ENCODE measurements around the gene ZC3HAV1. TPM values are rescaled to one million over a fixed set of nuclear protein-coding genes. Genes with fewer than 3 reads are reported as not detected.

Gene ZC3HAV1
- total and polyA plus RNA-seq, 2 of the 13 experiments (the other 11 are each of a cell fraction or from before 2014, with no cell fraction given) = 12.7 to 23.7 TPM

- TF ChIP-seq CEBPB (IDR thresholded peaks at IDR 0.05; ENCODE audit: borderline replicate concordance, low read depth, low read length) (no peak), E2F5 (CRISPR knock-in tag; conservative IDR thresholded peaks at IDR 0.05) (no peak), ZNF614 (CRISPR knock-in tag; IDR thresholded peaks at IDR 0.05; ENCODE audit: borderline replicate concordance) (no peak), IRF9 (CRISPR knock-in tag; IDR thresholded peaks at IDR 0.05; ENCODE audit: borderline replicate concordance) (no peak), MYNN (CRISPR knock-in tag; IDR thresholded peaks at IDR 0.05; ENCODE audit: low read depth) (no peak), SIN3A (IDR thresholded peaks at IDR 0.05; ENCODE audit: borderline replicate concordance, low read depth, low read length) (no peak), MIER3 (CRISPR knock-in tag; IDR thresholded peaks at IDR 0.05; ENCODE audit: borderline replicate concordance) (no peak), TAF1 (CRISPR knock-in tag; IDR thresholded peaks at IDR 0.05) (peak; percentile 82), PHF21A (CRISPR knock-in tag; IDR thresholded peaks at IDR 0.05) (no peak), SETDB1 (CRISPR knock-in tag; IDR thresholded peaks at IDR 0.05; ENCODE audit: borderline replicate concordance) (no peak), CHD4 (IDR thresholded peaks at IDR 0.05; ENCODE audit: borderline replicate concordance, low read length) (no peak), BRD4 (CRISPR knock-in tag; IDR thresholded peaks at IDR 0.05) (peak; percentile 76), ATF4 (CRISPR knock-in tag; IDR thresholded peaks at IDR 0.05) (peak in 1 of 2 experiments; percentile 19; a peak in 1 of 4 replicates), HMG20A (CRISPR knock-in tag; IDR thresholded peaks at IDR 0.05; ENCODE audit: borderline replicate concordance) (no peak), ZNF24 (IDR thresholded peaks at IDR 0.05) (no peak), SP1 (IDR thresholded peaks at IDR 0.05) (no peak), SP1 (CRISPR knock-in tag; IDR thresholded peaks at IDR 0.05) (no peak; the same call in 1 of the 2 replicates), ZNF501 (CRISPR knock-in tag; IDR thresholded peaks at IDR 0.05) (0 out of 2 replicates have a peak, but pooled peaks have one; percentile 21), GFI1 (CRISPR knock-in tag; IDR thresholded peaks at IDR 0.05; ENCODE audit: borderline replicate concordance) (no peak), HDAC6 (IDR thresholded peaks at IDR 0.05; ENCODE audit: low read depth, low read length) (no peak), ZSCAN20 (CRISPR knock-in tag; IDR thresholded peaks at IDR 0.05; ENCODE audit: borderline replicate concordance) (no peak; the same call in 1 of the 2 replicates), ZNF225 (CRISPR knock-in tag; IDR thresholded peaks at IDR 0.05) (peak; percentile 82), ZNF232 (CRISPR knock-in tag; IDR thresholded peaks at IDR 0.05; ENCODE audit: borderline replicate concordance) (no peak), NAIF1 (CRISPR knock-in tag; IDR thresholded peaks at IDR 0.05; ENCODE audit: borderline replicate concordance) (no peak), SNAI1 (CRISPR knock-in tag; IDR thresholded peaks at IDR 0.05; ENCODE audit: borderline replicate concordance) (no peak), HHEX (CRISPR knock-in tag; IDR thresholded peaks at IDR 0.05) (no peak), DNMT1 (CRISPR knock-in tag; IDR thresholded peaks at IDR 0.05) (0 out of 2 replicates have a peak, but pooled peaks have one; percentile 63), ZNF367 (CRISPR knock-in tag; IDR thresholded peaks at IDR 0.05; ENCODE audit: borderline replicate concordance) (no peak), SAP130 (CRISPR knock-in tag; IDR thresholded peaks at IDR 0.05; ENCODE audit: low read depth) (peak; percentile 56; the same call in 1 of the 2 replicates), PHF5A (CRISPR knock-in tag; IDR thresholded peaks at IDR 0.05; ENCODE audit: low read depth, unreplicated experiment) (no peak), ZNF251 (CRISPR knock-in tag; IDR thresholded peaks at IDR 0.05) (no peak)
These were observed 73.8 kb downstream of the ZC3HAV1 start, which contains the start of gene ZC3HAV1L (continued) for GRCh38 chr7:139035586-139036353.
